HepG2 (cell line): ENCODE measurements around the gene CMTM4. TPM values are rescaled to one million over a fixed set of nuclear protein-coding genes. Genes with fewer than 3 reads are reported as not detected.

ENCODE experiments used
- ADNP ChIP-seq: sonication (generic); formaldehyde crosslinking; IDR thresholded peaks from 2 replicates; pipeline ENCODE4 v1.4.0; 2020; ENCODE audit warnings: missing genetic modification reagents
- CBX2 ChIP-seq, 2 experiments: fragments of 200-600 bp in 1 of 2; sonication (generic); formaldehyde crosslinking in 1 of 2; IDR thresholded peaks; 2 replicates each; pipeline versions ENCODE4 v1.7.0 to v1.8.1; 2018 to 2022; ENCODE audit warnings: low read depth in 2 of 2, low read length in 1 of 2, mild to moderate bottlenecking in 1 of 2, missing genetic modification reagents in 1 of 2
- FOXP1 ChIP-seq, 2 experiments: fragments of 450-650 bp in 1 of 2; IDR thresholded peaks; 2 replicates each; pipeline ENCODE4 v1.6.1; 2017 to 2018; ENCODE audit warnings: antibody characterized with exemption in 1 of 2
- GATA4 ChIP-seq: sonication (generic); IDR thresholded peaks from 2 replicates; pipeline ENCODE4 v1.6.1; 2016; ENCODE audit warnings: antibody characterized with exemption, low read depth, borderline replicate concordance
- HCFC1 ChIP-seq: fragments of 150-350 bp; IDR thresholded peaks from 2 replicates; pipeline ENCODE4 v1.6.1; 2014; ENCODE audit warnings: low read depth, low read length
- IRX3 ChIP-seq: sonication (generic); formaldehyde crosslinking; IDR thresholded peaks from 2 replicates; pipeline ENCODE4 v1.8.1; 2023; ENCODE audit warnings: mild to moderate bottlenecking, low read depth, missing genetic modification reagents, borderline replicate concordance
- KMT2A ChIP-seq: sonication (generic); formaldehyde crosslinking; IDR thresholded peaks from 2 replicates; pipeline ENCODE4 v1.4.0; 2020; ENCODE audit warnings: missing genetic modification reagents
- NFE2L2 ChIP-seq: fragments of 150-350 bp; IDR thresholded peaks from 2 replicates; pipeline ENCODE4 v1.6.1; 2014; ENCODE audit warnings: low read length
- PITX1 ChIP-seq: sonication (generic); formaldehyde crosslinking; IDR thresholded peaks from 2 replicates; pipeline ENCODE4 v1.5.1; 2020; ENCODE audit warnings: mild to moderate bottlenecking, missing genetic modification reagents
- RCOR2 ChIP-seq: IDR thresholded peaks from 2 replicates; pipeline ENCODE4 v1.6.1; 2016; ENCODE audit warnings: missing biosample characterization, missing genetic modification reagents
- SPEN ChIP-seq: sonication (generic); formaldehyde crosslinking; IDR thresholded peaks from 2 replicates; pipeline ENCODE4 v1.5.1; 2020; ENCODE audit warnings: low read depth, mild to moderate bottlenecking, missing genetic modification reagents
- ZBTB1 ChIP-seq: sonication (generic); formaldehyde crosslinking; IDR thresholded peaks from 2 replicates; pipeline ENCODE4 v1.4.0; 2020; ENCODE audit warnings: missing genetic modification reagents, borderline replicate concordance
- ZKSCAN8 ChIP-seq: IDR thresholded peaks from 2 replicates; pipeline ENCODE4 v1.6.1; 2016; ENCODE audit warnings: borderline replicate concordance, missing genetic modification reagents, missing compliant biosample characterization
- ZNF33B ChIP-seq: sonication (generic); formaldehyde crosslinking; IDR thresholded peaks from 2 replicates; pipeline ENCODE4 v1.5.1; 2020; ENCODE audit warnings: mild to moderate bottlenecking, missing genetic modification reagents
- ZNF761 ChIP-seq: sonication (generic); formaldehyde crosslinking; conservative IDR thresholded peaks from 2 replicates; pipeline ENCODE4 v1.4.0; 2020; ENCODE audit warnings: mild to moderate bottlenecking, missing genetic modification reagents
- ZNF792 ChIP-seq: IDR thresholded peaks from 2 replicates; pipeline ENCODE4 v1.6.1; 2016
- polyA plus RNA-seq, 8 experiments: library from polyadenylated mRNA; depleted of rRNA in 3 of 8; stranded (reverse) in 7 of 8; unstranded in 1 of 8; fragments of >200 nt; fragmentation: Illumina TruSeq in 4 of 8; extraction: Trizol in 4 of 8; gene quantifications; 2 replicates each; pipeline versions ENCODE4 v1.2.1 to v1.2.3, GENCODE V29; 2011 to 2016; ENCODE audit warnings: low read depth in 4 of 8, missing spikeins in 1 of 8, mixed read lengths in 1 of 8; ENCODE audit not compliant: insufficient read depth in 1 of 8
- total RNA-seq, 5 experiments: library from RNA; depleted of rRNA; stranded (reverse); fragments of >200 nt; fragmentation: Illumina TruSeq; extraction: Trizol; gene quantifications; 2 replicates each; pipeline ENCODE4 v1.2.3, GENCODE V29; 2016; ENCODE audit warnings: low read depth in 1 of 5
- TF ChIP-seq, protein P1 (sequence below): sonication (generic); formaldehyde crosslinking; IDR thresholded peaks from 2 replicates; pipeline ENCODE4 v1.4.0; 2020; ENCODE audit warnings: mild to moderate bottlenecking, missing genetic modification reagents
- TF ChIP-seq, protein P2 (sequence below): sonication (generic); formaldehyde crosslinking; IDR thresholded peaks from 2 replicates; pipeline ENCODE4 v1.4.0; 2020; ENCODE audit warnings: missing genetic modification reagents
- TF ChIP-seq, protein P3 (sequence below): sonication (generic); formaldehyde crosslinking; IDR thresholded peaks from 2 replicates; pipeline ENCODE4 v1.4.0; 2020; ENCODE audit warnings: missing genetic modification reagents, mild to moderate bottlenecking, borderline replicate concordance
- TF ChIP-seq, protein P4 (sequence below): sonication (generic); formaldehyde crosslinking; IDR thresholded peaks from 2 replicates; pipeline ENCODE4 v1.4.0; 2020; ENCODE audit warnings: low read depth, mild to moderate bottlenecking, missing genetic modification reagents
- TF ChIP-seq, protein P5 (sequence below): sonication (generic); formaldehyde crosslinking; IDR thresholded peaks from 2 replicates; pipeline ENCODE4 v1.4.0; 2020; ENCODE audit warnings: missing genetic modification reagents; ENCODE audit errors: not compliant biosample characterization
- TF ChIP-seq, protein P6 (sequence below): sonication (generic); formaldehyde crosslinking; IDR thresholded peaks from 2 replicates; pipeline ENCODE4 v1.4.0; 2020; ENCODE audit warnings: missing genetic modification reagents

The CMTM4 gene
- total and polyA plus RNA-seq, 2 of the 13 experiments (the other 11 are each of a cell fraction or from before 2014, with no cell fraction given) = 32.0 to 36.3 TPM

DNA sequence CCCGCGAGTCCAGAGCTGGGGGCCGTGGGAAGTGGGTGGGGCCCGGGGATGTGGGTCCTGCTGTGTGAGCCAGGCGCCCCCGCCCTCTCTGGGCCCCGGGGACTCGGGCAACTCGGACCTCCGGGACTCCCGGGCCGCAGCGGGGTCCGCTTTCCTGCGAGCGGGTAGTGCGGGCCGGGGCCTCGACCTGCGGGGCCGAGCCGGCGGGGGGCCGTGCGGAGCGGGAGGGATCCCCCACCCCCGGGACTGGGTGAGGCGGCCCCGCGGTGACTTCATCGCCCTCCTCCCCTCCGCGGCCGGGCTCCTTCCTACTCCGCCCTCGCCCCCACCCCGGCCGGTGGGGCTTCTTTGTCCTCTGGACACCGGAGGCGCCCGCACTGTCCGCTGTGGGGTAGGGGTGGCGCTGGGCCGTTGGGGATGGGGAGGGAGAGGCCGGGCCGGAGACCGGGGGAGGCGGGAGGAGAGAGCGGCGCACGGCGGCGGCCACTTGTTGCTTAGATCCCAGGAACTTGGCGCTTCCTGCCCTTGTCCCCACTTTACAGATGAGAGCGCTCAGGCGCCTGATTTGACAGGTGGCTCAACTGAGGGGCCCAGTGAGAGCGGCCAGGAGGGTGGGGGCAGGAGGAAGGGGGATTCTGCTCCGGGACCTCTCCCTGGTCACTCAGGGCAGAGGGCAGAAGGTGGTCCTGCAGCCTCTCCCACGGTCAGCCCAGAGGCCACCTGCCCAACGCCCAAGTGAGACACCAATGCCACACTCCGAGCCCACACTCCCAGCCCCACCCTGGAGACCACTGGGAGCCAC lies 91.2 kb downstream of the CMTM4 start (continued):
- TF ChIP-seq IRX3 (CRISPR knock-in tag) (no peak), ZNF33B (CRISPR knock-in tag) (peak; percentile 5; the same call in 1 of the 2 replicates), ADNP (CRISPR knock-in tag) (0 out of 2 replicates have a peak, but pooled peaks have one; percentile 50), SPEN (CRISPR knock-in tag) (0 out of 2 replicates have a peak, but pooled peaks have one; percentile 20), RCOR2 (no peak), KMT2A (CRISPR knock-in tag) (no peak), GATA4 (no peak), ZNF792 (0 out of 2 replicates have a peak, but pooled peaks have one; percentile 40), FOXP1 (IDR thresholded peaks at IDR 0.05) (no peak), FOXP1 (CRISPR knock-in tag; IDR thresholded peaks at IDR 0.05) (no peak), NFE2L2 (no peak), HCFC1 (no peak), CBX2 (IDR thresholded peaks at IDR 0.05; ENCODE audit: low read depth, low read length) (no peak), CBX2 (CRISPR knock-in tag; IDR thresholded peaks at IDR 0.05; ENCODE audit: low read depth) (no peak), PITX1 (CRISPR knock-in tag) (0 out of 2 replicates have a peak, but pooled peaks have one; percentile 14), ZBTB1 (CRISPR knock-in tag) (no peak), ZNF761 (no peak), ZKSCAN8 (CRISPR knock-in tag) (peak; percentile 99)
- TF ChIP-seq, protein P1, sequence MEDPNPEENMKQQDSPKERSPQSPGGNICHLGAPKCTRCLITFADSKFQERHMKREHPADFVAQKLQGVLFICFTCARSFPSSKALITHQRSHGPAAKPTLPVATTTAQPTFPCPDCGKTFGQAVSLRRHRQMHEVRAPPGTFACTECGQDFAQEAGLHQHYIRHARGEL = no peak
- TF ChIP-seq, protein P2, sequence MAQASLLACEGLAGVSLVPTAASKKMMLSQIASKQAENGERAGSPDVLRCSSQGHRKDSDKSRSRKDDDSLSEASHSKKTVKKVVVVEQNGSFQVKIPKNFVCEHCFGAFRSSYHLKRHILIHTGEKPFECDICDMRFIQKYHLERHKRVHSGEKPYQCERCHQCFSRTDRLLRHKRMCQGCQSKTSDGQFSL = 0 out of 2 replicates have a peak, but pooled peaks have one; percentile 17
- TF ChIP-seq, protein P3, sequence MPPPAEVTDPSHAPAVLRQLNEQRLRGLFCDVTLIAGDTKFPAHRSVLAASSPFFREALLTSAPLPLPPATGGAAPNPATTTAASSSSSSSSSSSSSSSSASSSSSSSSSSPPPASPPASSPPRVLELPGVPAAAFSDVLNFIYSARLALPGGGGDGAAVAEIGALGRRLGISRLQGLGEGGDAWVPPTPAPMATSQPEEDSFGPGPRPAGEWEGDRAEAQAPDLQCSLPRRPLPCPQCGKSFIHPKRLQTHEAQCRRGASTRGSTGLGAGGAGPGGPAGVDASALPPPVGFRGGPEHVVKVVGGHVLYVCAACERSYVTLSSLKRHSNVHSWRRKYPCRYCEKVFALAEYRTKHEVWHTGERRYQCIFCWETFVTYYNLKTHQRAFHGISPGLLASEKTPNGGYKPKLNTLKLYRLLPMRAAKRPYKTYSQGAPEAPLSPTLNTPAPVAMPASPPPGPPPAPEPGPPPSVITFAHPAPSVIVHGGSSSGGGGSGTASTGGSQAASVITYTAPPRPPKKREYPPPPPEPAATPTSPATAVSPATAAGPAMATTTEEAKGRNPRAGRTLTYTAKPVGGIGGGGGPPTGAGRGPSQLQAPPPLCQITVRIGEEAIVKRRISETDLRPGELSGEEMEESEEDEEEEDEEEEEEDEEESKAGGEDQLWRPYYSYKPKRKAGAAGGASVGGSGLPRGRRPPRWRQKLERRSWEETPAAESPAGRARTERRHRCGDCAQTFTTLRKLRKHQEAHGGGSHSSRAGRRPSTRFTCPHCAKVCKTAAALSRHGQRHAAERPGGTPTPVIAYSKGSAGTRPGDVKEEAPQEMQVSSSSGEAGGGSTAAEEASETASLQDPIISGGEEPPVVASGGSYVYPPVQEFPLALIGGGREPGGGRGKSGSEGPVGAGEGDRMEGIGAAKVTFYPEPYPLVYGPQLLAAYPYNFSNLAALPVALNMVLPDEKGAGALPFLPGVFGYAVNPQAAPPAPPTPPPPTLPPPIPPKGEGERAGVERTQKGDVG = peak; percentile 22; the same call in 1 of the 2 replicates
- TF ChIP-seq, protein P4, sequence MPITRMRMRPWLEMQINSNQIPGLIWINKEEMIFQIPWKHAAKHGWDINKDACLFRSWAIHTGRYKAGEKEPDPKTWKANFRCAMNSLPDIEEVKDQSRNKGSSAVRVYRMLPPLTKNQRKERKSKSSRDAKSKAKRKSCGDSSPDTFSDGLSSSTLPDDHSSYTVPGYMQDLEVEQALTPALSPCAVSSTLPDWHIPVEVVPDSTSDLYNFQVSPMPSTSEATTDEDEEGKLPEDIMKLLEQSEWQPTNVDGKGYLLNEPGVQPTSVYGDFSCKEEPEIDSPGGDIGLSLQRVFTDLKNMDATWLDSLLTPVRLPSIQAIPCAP = no peak
- TF ChIP-seq, protein P5, sequence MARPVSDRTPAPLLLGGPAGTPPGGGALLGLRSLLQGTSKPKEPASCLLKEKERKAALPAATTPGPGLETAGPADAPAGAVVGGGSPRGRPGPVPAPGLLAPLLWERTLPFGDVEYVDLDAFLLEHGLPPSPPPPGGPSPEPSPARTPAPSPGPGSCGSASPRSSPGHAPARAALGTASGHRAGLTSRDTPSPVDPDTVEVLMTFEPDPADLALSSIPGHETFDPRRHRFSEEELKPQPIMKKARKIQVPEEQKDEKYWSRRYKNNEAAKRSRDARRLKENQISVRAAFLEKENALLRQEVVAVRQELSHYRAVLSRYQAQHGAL (CRISPR knock-in tag) = peak; percentile 48
- TF ChIP-seq, protein P6, sequence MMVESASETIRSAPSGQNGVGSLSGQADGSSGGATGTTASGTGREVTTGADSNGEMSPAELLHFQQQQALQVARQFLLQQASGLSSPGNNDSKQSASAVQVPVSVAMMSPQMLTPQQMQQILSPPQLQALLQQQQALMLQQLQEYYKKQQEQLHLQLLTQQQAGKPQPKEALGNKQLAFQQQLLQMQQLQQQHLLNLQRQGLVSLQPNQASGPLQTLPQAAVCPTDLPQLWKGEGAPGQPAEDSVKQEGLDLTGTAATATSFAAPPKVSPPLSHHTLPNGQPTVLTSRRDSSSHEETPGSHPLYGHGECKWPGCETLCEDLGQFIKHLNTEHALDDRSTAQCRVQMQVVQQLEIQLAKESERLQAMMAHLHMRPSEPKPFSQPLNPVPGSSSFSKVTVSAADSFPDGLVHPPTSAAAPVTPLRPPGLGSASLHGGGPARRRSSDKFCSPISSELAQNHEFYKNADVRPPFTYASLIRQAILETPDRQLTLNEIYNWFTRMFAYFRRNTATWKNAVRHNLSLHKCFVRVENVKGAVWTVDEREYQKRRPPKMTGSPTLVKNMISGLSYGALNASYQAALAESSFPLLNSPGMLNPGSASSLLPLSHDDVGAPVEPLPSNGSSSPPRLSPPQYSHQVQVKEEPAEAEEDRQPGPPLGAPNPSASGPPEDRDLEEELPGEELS (CRISPR knock-in tag) = no peak
